Measurements from ENCODE around the gene MTNR1A. TPM values are rescaled to one million over a fixed set of nuclear protein-coding genes. Genes with fewer than 3 reads are reported as not detected.

The MTNR1A gene
- total RNA-seq: not detected
- 1 to 10 TPM in 2 of 3 donors, not detected in 1; 1.6 to 3.1 TPM for polyA plus RNA-seq

GRCh38 chr4:186554914-186555827 is at the start of gene MTNR1A:
MTNR1A (minus strand) TSS chr4:186555567; CDS start chr4:186555365, 202 bp downstream.
- Histone ChIP-seq H3K27ac (no peak within 1 kb of the TSS), H3K4me1 (peaks cover 0 to 13% (median 11%) of the 10 kb centered on the region in 4 donors), H3K27me3 (peaks cover 14 to 37% (median 23%) of the 10 kb centered on the region in 3 donors), H3K36me3 (no peaks in the 10 kb centered on the region), H3K9me3 (peaks cover 0 to 4% (median 0%) of the 10 kb centered on the region in 4 donors), H3K4me3 (peak within 1 kb of the TSS in 3 of 4 donors; percentile 19 to 38 (median 35))
- 3 to 9% methylated on average over 91 of the region's 91 CpGs for WGBS, 2 donors
- intact Hi-C loops (cut with DNase I): no loop called here
- DNase-seq: no peak
- TF ChIP-seq POLR2AphosphoS5 (IDR thresholded peaks at IDR 0.05): no peak
- no peak for TF ChIP-seq CTCF (IDR thresholded peaks at IDR 0.05)
- no peak for TF ChIP-seq EP300 (IDR thresholded peaks at IDR 0.05)

GRCh38 chr4:186604124-186604807 is 48.9 kb upstream of the MTNR1A start:
- Histone ChIP-seq H3K4me1 (peaks cover 0 to 5% (median 0%) of the 10 kb centered on the region in 4 donors), H3K27me3 (no peaks in the 10 kb centered on the region), H3K36me3 (peaks cover 22 to 90% (median 44%) of the 10 kb centered on the region in 4 donors), H3K9me3 (no peaks in the 10 kb centered on the region), H3K4me3 (no peak overlapping the region), H3K27ac (no peak overlapping the region)
- no peak for DNase-seq
- intact Hi-C loops (cut with DNase I): no loop called here
- 37 to 72% methylated on average over 7 of the region's 7 CpGs for WGBS, 2 donors
- TF ChIP-seq POLR2AphosphoS5 (IDR thresholded peaks at IDR 0.05): no peak
- TF ChIP-seq POLR2A (IDR thresholded peaks at IDR 0.05): no peak
- no peak for TF ChIP-seq CTCF (IDR thresholded peaks at IDR 0.05)
- no peak for TF ChIP-seq EP300 (IDR thresholded peaks at IDR 0.05)

- Histone ChIP-seq H3K4me3 (no peak overlapping the region), H3K27ac (no peak overlapping the region), H3K9me3 (no peaks in the 10 kb centered on the region), H3K36me3 (peaks cover 18 to 89% (median 39%) of the 10 kb centered on the region in 4 donors), H3K27me3 (no peaks in the 10 kb centered on the region), H3K4me1 (peaks cover 0 to 5% (median 0%) of the 10 kb centered on the region in 4 donors)
- 90 to 96% methylated on average over 9 of the region's 9 CpGs for WGBS, 2 donors
- TF ChIP-seq POLR2A (IDR thresholded peaks at IDR 0.05): no peak
- intact Hi-C loops (cut with DNase I): no loop called here
- DNase-seq: no peak
Measured at GRCh38 chr4:186602978-186603377, 47.6 kb upstream of the MTNR1A start.

- Histone ChIP-seq H3K36me3 (peaks cover 14 to 97% (median 58%) of the 10 kb centered on the region in 4 donors), H3K27ac (no peak overlapping the region), H3K4me3 (no peak overlapping the region), H3K4me1 (no peaks in the 10 kb centered on the region), H3K9me3 (no peaks in the 10 kb centered on the region), H3K27me3 (no peaks in the 10 kb centered on the region)
- no peak for TF ChIP-seq POLR2AphosphoS5 (IDR thresholded peaks at IDR 0.05)
- no peak for TF ChIP-seq CTCF (IDR thresholded peaks at IDR 0.05)
- TF ChIP-seq POLR2A (IDR thresholded peaks at IDR 0.05): no peak
- TF ChIP-seq EP300 (IDR thresholded peaks at IDR 0.05): no peak
- intact Hi-C loops (cut with DNase I): no loop called here
- DNase-seq: no peak
- 92 to 93% methylated on average over 10 of the region's 10 CpGs for WGBS, 2 donors
Measured at GRCh38 chr4:186599483-186599882, 44.1 kb upstream of the MTNR1A start.

GRCh38 chr4:186598686-186599085 is 43.3 kb upstream of the MTNR1A start:
- H3K36me3 ChIP-seq: peaks cover 14 to 97% (median 58%) of the 10 kb centered on the region in 4 donors
- TF ChIP-seq POLR2A (IDR thresholded peaks at IDR 0.05) (no peak), CTCF (IDR thresholded peaks at IDR 0.05) (no peak), EP300 (IDR thresholded peaks at IDR 0.05) (no peak), POLR2AphosphoS5 (IDR thresholded peaks at IDR 0.05) (no peak)

More at GRCh38 chr4:186598686-186599085, 43.3 kb upstream of the MTNR1A start:
- intact Hi-C loops (cut with DNase I): no loop called here
- Histone ChIP-seq H3K27ac (no peak overlapping the region), H3K4me1 (no peaks in the 10 kb centered on the region), H3K27me3 (no peaks in the 10 kb centered on the region), H3K9me3 (no peaks in the 10 kb centered on the region), H3K4me3 (no peak overlapping the region)
- WGBS, 2 donors: 94% methylated on average over 7 of the region's 7 CpGs
- no peak for DNase-seq

All from sigmoid colon (tissue), 7 donors.